Retina (tissue), 1 donor: ENCODE results near the gene CDIPT.
A peak's percentile ranks its signal among the peaks of the same experiment; 100 is the strongest.
"Not testable (repeated sequence)": the region's sequence is repeated elsewhere in the genome, so short reads cannot be mapped to it uniquely, and the experiment has no call there.

ENCODE experiments used
- DNase-seq: peaks from one replicate; pipeline ENCODE4 v3.0.0-alpha.2; 2016

CDIPT gene

GRCh38 chr16:29894352-29894751 is 31.3 kb upstream of the CDIPT start:
- no peak for DNase-seq

- no peak for DNase-seq
These were observed 30.5 kb upstream of the CDIPT start for GRCh38 chr16:29893553-29893952.

- DNase-seq = no peak
These were observed 29.4 kb upstream of the CDIPT start for GRCh38 chr16:29892458-29892813.

GRCh38 chr16:29891525-29892457 is 28.8 kb upstream of the CDIPT start:
- DNase-seq = no peak

- DNase-seq = not testable (repeated sequence)
These were observed 26.3 kb upstream of the CDIPT start for GRCh38 chr16:29889372-29889771.

GRCh38 chr16:29883987-29884386 is 21.0 kb upstream of the CDIPT start:
- no peak for DNase-seq

GRCh38 chr16:29881050-29881449 is 18.0 kb upstream of the CDIPT start:
- no peak for DNase-seq

- no peak for DNase-seq
These were observed 15.1 kb upstream of the CDIPT start for GRCh38 chr16:29878172-29878571.

GRCh38 chr16:29877266-29877961 is 14.4 kb upstream of the CDIPT start:
- DNase-seq = peak; percentile 37

GRCh38 chr16:29876594-29877249 is 13.7 kb upstream of the CDIPT start:
- peak; percentile 19 for DNase-seq

GRCh38 chr16:29876217-29876593 is 13.2 kb upstream of the CDIPT start:
- DNase-seq = no peak

GRCh38 chr16:29875206-29875605 is 12.2 kb upstream of the CDIPT start:
- DNase-seq = no peak

- DNase-seq = no peak
These were observed 10.3 kb upstream of the CDIPT start for GRCh38 chr16:29873319-29873718.

- DNase-seq = no peak
These were observed 9.0 kb upstream of the CDIPT start for GRCh38 chr16:29871822-29872546.

GRCh38 chr16:29869067-29869466 is 6.0 kb upstream of the CDIPT start:
- not testable (repeated sequence) for DNase-seq

- DNase-seq = no peak
These were observed 5.5 kb upstream of the CDIPT start for GRCh38 chr16:29868396-29869009.

GRCh38 chr16:29864205-29864604 is 1.2 kb upstream of the CDIPT start:
- DNase-seq = no peak

- no peak for DNase-seq
These were observed 601 bp upstream of the CDIPT start for GRCh38 chr16:29863669-29863984.

GRCh38 chr16:29862383-29862883 is 593 bp downstream of the CDIPT start:
- DNase-seq = no peak

- no peak for DNase-seq
These were observed 2.8 kb downstream of the CDIPT start for GRCh38 chr16:29860218-29860617.

- no peak for DNase-seq
These were observed 4.1 kb downstream of the CDIPT start for GRCh38 chr16:29858974-29859373.

- DNase-seq = no peak
These were observed 4.7 kb downstream of the CDIPT start for GRCh38 chr16:29858149-29858849.
